Naive thymus-derived CD4-positive, alpha-beta T cell (primary cell): ENCODE data around the gene CLUH. TPM values are rescaled to one million over a fixed set of nuclear protein-coding genes. Genes with fewer than 3 reads are reported as not detected.

Experiments
- ATAC-seq: fragments of 150-1000 bp; cut with Tn5 transposase; 2 replicates; pipeline ENCODE4 v1.10.0; 2021; ENCODE audit warnings: mild to moderate bottlenecking, moderate library complexity
- CTCF ChIA-PET: fragments of 350-600 bp; sonication (Branson Sonifier 250); formaldehyde crosslinking; loops from one replicate; lab custom pipeline; 2021; ENCODE audit warnings: antibody characterized with exemption; lab: Charles Lee
- POLR2A ChIA-PET: fragments of 350-600 bp; sonication (Branson Sonifier 250); formaldehyde crosslinking; loops from one replicate; lab custom pipeline; 2021; ENCODE audit warnings: antibody characterized with exemption, inconsistent platforms; lab: Charles Lee
- DNase-seq, 9 donors: peaks; one replicate each; pipeline versions ENCODE4 v3.0.0 to v3.0.0-alpha.2; 2020 to 2022; ENCODE audit warnings: mixed read lengths in 1 of 9
- H3K27ac ChIP-seq: one replicate; pipeline ENCODE4 v1.7.0; 2013; ENCODE audit warnings: mild to moderate bottlenecking, low read depth, low read length, moderate library complexity
- H3K27me3 ChIP-seq, 2 donors: one replicate each; pipeline ENCODE4 v1.7.0; 2013; ENCODE audit warnings: low read length in 2 of 2, mild to moderate bottlenecking in 2 of 2, moderate library complexity in 2 of 2; ENCODE audit not compliant: control insufficient read depth in 2 of 2, insufficient read depth in 2 of 2
- H3K36me3 ChIP-seq, 3 experiments: 1 replicate in 2 of 3; 2 replicates in 1 of 3; pipeline ENCODE4 v1.7.0; 2013; ENCODE audit warnings: low read length in 3 of 3, mild to moderate bottlenecking in 3 of 3, moderate library complexity in 1 of 3; ENCODE audit not compliant: insufficient read depth in 3 of 3, control insufficient read depth in 2 of 3
- H3K4me1 ChIP-seq, 2 donors: one replicate each; pipeline ENCODE4 v1.7.0; 2013; ENCODE audit warnings: low read length in 2 of 2, mild to moderate bottlenecking in 2 of 2, moderate library complexity in 1 of 2; ENCODE audit not compliant: control insufficient read depth in 2 of 2, insufficient read depth in 2 of 2
- H3K4me3 ChIP-seq: 2 replicates; pipeline ENCODE4 v1.7.0; 2013; ENCODE audit warnings: mild to moderate bottlenecking, low read length
- H3K9me3 ChIP-seq, 3 experiments: 1 replicate in 2 of 3; 2 replicates in 1 of 3; pipeline ENCODE4 v1.7.0; 2013; ENCODE audit warnings: low read length in 3 of 3; ENCODE audit not compliant: control insufficient read depth in 2 of 3
- H3K27ac Mint-ChIP-seq, 9 donors: one replicate each; pipeline ENCODE4 v1.8.0; 2020 to 2022; ENCODE audit warnings: mixed read lengths in 9 of 9, mild to moderate bottlenecking in 8 of 9, moderate library complexity in 5 of 9, inconsistent platforms in 2 of 9
- H3K27me3 Mint-ChIP-seq, 5 donors: one replicate each; pipeline ENCODE4 v1.8.0; 2021 to 2022; ENCODE audit warnings: mixed read lengths in 5 of 5, mild to moderate bottlenecking in 1 of 5
- H3K36me3 Mint-ChIP-seq, 5 donors: one replicate each; pipeline ENCODE4 v1.8.0; 2020 to 2022; ENCODE audit warnings: mixed read lengths in 5 of 5, mild to moderate bottlenecking in 3 of 5, inconsistent platforms in 1 of 5
- H3K4me1 Mint-ChIP-seq, 7 donors: one replicate each; pipeline ENCODE4 v1.8.0; 2020 to 2022; ENCODE audit warnings: mixed read lengths in 7 of 7, mild to moderate bottlenecking in 3 of 7, inconsistent platforms in 1 of 7
- H3K4me3 Mint-ChIP-seq, 10 donors: one replicate each; pipeline ENCODE4 v1.8.0; 2020 to 2022; ENCODE audit warnings: mild to moderate bottlenecking in 10 of 10, mixed read lengths in 10 of 10, moderate library complexity in 6 of 10, inconsistent platforms in 2 of 10
- H3K9me3 Mint-ChIP-seq, 11 donors: one replicate each; pipeline ENCODE4 v1.8.0; 2020 to 2022; ENCODE audit warnings: mixed read lengths in 11 of 11, mild to moderate bottlenecking in 4 of 11, inconsistent platforms in 1 of 11, moderate library complexity in 1 of 11
- intact Hi-C, 2 donors: fragments of 100-400 bp; cut with micrococcal nuclease; formaldehyde crosslinking; loops; one replicate each; pipeline ENCODE4 v1.15.1; 2023
- polyA plus RNA-seq, 2 donors: library from polyadenylated mRNA; unstranded; fragments of 300-500 nt; fragmentation: Illumina TruSeq; gene quantifications; one replicate each; pipeline ENCODE4 v1.2.3, GENCODE V29; 2021
- total RNA-seq, 6 experiments: library from RNA in 5 of 6; stranded (reverse) in 5 of 6; gene quantifications; 1 replicate in 5 of 6; 2 replicates in 1 of 6; pipeline ENCODE4 v1.2.3 and lab custom pipeline; 2021 to 2026

Gene CLUH
- total and polyA plus RNA-seq, 7 experiments from 2014 or later = 4.9 to 71.1 (median 45.8) TPM

DNA sequence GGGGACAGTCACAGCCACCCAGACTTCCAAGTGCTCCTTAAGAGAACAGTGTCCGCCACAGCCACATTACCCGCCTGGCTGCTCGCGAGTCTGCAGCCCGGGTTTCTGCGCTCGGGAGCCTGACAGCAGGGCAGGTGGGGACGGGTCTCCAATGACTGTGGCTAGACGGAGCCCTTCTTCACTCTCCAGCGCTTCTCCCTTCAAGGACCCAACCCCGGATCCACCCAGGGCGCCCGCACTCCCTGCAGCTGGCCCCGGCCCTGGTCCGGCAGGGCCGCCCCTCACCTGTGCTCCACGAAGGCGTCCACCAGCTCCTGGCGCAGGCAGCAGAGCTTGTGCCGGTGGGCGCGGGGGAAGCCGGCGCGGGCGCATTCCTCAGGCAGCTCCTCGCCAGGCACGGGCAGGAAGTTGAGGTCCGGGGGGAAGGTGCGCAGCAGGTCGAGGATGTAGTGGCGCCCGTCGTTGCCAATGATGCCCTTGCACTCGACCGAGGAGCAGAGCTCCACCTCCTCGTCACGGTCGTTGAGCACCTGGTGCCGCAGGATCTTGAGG is 13.9 kb downstream of the CLUH start:
- Histone ChIP-seq H3K9me3 (no peaks in the 10 kb centered on the region), H3K36me3 (peaks cover 0 to 97% (median 2%) of the 10 kb centered on the region in 3 experiments), H3K4me3 (no peak overlapping the region), H3K27me3 (no peaks in the 10 kb centered on the region), H3K27ac (no peak overlapping the region), H3K4me1 (peaks cover 0 to 3% of the 10 kb centered on the region in 2 donors)
- ATAC-seq (no peak), DNase-seq (no peak)
- Mint-ChIP-seq H3K27me3 (no peaks in the 10 kb centered on the region), H3K4me1 (no peaks in the 10 kb centered on the region), H3K9me3 (no peaks in the 10 kb centered on the region), H3K4me3 (no peak overlapping the region), H3K36me3 (peaks cover 0 to 12% (median 0%) of the 10 kb centered on the region in 5 donors), H3K27ac (no peak overlapping the region)
- ChIA-PET POLR2A (no interaction called here), CTCF (no interaction called here)
- intact Hi-C loops = no loop called here

GRCh38 chr17:2695961-2696760 is 15.4 kb downstream of the CLUH start:
- ATAC-seq = no peak
- Histone ChIP-seq H3K4me3 (no peak overlapping the region), H3K27me3 (no peaks in the 10 kb centered on the region), H3K36me3 (peaks cover 0 to 94% (median 2%) of the 10 kb centered on the region in 3 experiments), H3K4me1 (no peaks in the 10 kb centered on the region), H3K27ac (no peak overlapping the region), H3K9me3 (no peaks in the 10 kb centered on the region)
- DNase-seq = peak in 1 of 9 donors; percentile 21
- Mint-ChIP-seq H3K27me3 (no peaks in the 10 kb centered on the region), H3K36me3 (peaks cover 0 to 6% (median 0%) of the 10 kb centered on the region in 5 donors), H3K4me3 (no peak overlapping the region), H3K27ac (no peak overlapping the region), H3K9me3 (peaks cover 0 to 1% (median 0%) of the 10 kb centered on the region in 11 donors), H3K4me1 (no peaks in the 10 kb centered on the region)
- intact Hi-C loops = no loop called here
- POLR2A ChIA-PET = no interaction called here
- CTCF ChIA-PET = no interaction called here

GRCh38 chr17:2695243-2695960 is 16.2 kb downstream of the CLUH start:
- H3K4me1 Mint-ChIP-seq = peaks cover 0 to 2% (median 0%) of the 10 kb centered on the region in 7 donors
- H3K27ac Mint-ChIP-seq = no peak overlapping the region

DNA sequence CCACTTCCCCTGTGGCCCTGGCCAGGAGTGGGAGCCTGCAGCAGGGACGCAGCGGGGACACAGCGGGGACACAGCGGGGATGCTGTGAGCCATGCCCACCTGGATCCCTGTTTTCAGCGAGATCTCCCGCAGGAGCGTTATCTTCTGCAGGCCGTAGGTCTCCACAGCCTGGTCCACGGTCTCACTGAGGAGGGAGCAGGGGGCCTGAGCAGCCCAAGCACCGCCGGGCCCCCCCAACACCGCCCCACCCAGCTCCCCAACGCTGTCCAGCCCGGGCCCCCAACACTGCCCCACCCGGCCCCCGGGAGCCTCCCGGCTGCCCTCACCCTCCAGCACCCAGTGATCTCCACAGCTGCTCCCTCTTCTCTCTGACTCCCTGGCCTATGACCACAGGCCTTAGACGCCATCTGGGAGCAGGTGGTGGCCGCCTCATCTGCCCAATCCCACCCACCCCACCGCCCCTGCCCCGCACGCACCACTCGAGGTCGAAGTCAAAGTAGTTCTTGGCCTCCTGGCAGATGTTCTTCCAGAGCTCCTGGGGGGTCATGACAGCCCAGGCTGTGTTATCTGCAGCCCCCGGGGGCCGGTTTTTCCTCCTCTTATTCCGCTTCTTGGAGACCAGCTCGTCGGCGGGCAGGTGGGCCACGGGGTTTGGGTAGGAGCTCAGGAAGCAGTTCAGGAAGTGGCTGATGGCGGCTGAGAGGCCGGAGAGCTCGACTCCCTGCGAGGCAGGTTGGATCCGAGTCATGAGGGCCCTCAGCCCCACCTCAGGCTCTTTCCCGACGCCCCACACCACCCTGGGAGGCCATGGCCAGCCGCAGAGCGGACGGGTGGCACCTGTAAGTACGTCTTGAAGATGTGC is 17.0 kb downstream of the CLUH start:
- Histone ChIP-seq H3K9me3 (no peaks in the 10 kb centered on the region), H3K27me3 (no peaks in the 10 kb centered on the region), H3K4me3 (no peak overlapping the region), H3K36me3 (peaks cover 0 to 93% (median 2%) of the 10 kb centered on the region in 3 experiments), H3K4me1 (no peaks in the 10 kb centered on the region), H3K27ac (no peak overlapping the region)
- H3K4me3 Mint-ChIP-seq = no peak overlapping the region
- peaks cover 0 to 2% (median 0%) of the 10 kb centered on the region in 7 donors for H3K4me1 Mint-ChIP-seq
- POLR2A ChIA-PET = interaction anchor here (1.2 kb wide), 1 partner anchor 8 kb away, joined by 4 read pairs; no protein-coding TSS in a partner anchor
- H3K27ac Mint-ChIP-seq = no peak overlapping the region
- H3K9me3 Mint-ChIP-seq = peaks cover 0 to 3% (median 0%) of the 10 kb centered on the region in 11 donors
- CTCF ChIA-PET = interaction anchor here (0.9 kb wide), 1 partner anchor 21 kb away, joined by 3 read pairs; no protein-coding TSS in a partner anchor
- peaks cover 0 to 6% (median 0%) of the 10 kb centered on the region in 5 donors for H3K36me3 Mint-ChIP-seq
- DNase-seq (peak in 1 of 9 donors; percentile 16), ATAC-seq (peak; percentile 12)
- intact Hi-C loops = no loop called here
- no peaks in the 10 kb centered on the region for H3K27me3 Mint-ChIP-seq

More at GRCh38 chr17:2695243-2695960, 16.2 kb downstream of the CLUH start:
- H3K4me3 ChIP-seq = no peak overlapping the region
- POLR2A ChIA-PET = interaction anchor here (1.2 kb wide), 1 partner anchor 9 kb away, joined by 4 read pairs; no protein-coding TSS in a partner anchor
- H3K27me3 Mint-ChIP-seq = no peaks in the 10 kb centered on the region
- H3K9me3 Mint-ChIP-seq = peaks cover 0 to 3% (median 0%) of the 10 kb centered on the region in 11 donors
- no peak overlapping the region for H3K27ac ChIP-seq
- H3K27me3 ChIP-seq = no peaks in the 10 kb centered on the region
- CTCF ChIA-PET = interaction anchor here (0.9 kb wide), 1 partner anchor 22 kb away, joined by 3 read pairs; no protein-coding TSS in a partner anchor
- no peaks in the 10 kb centered on the region for H3K4me1 ChIP-seq
- no peak overlapping the region for H3K4me3 Mint-ChIP-seq
- peaks cover 0 to 92% (median 2%) of the 10 kb centered on the region in 3 experiments for H3K36me3 ChIP-seq
- peaks cover 0 to 6% (median 0%) of the 10 kb centered on the region in 5 donors for H3K36me3 Mint-ChIP-seq
- no peaks in the 10 kb centered on the region for H3K9me3 ChIP-seq
- DNase-seq (peak in 1 of 9 donors; percentile 19), ATAC-seq (no peak)
- intact Hi-C loops = no loop called here

GRCh38 chr17:2693561-2694380 is 17.8 kb downstream of the CLUH start:
- Histone ChIP-seq H3K27ac (no peak overlapping the region), H3K4me1 (peaks cover 0 to 6% of the 10 kb centered on the region in 2 donors), H3K4me3 (no peak overlapping the region), H3K27me3 (no peaks in the 10 kb centered on the region), H3K9me3 (no peaks in the 10 kb centered on the region), H3K36me3 (peaks cover 0 to 92% (median 0%) of the 10 kb centered on the region in 3 experiments)
- intact Hi-C loops = no loop called here
- peaks cover 0 to 6% (median 0%) of the 10 kb centered on the region in 5 donors for H3K36me3 Mint-ChIP-seq
- H3K4me1 Mint-ChIP-seq = peaks cover 0 to 5% (median 0%) of the 10 kb centered on the region in 7 donors
- no peaks in the 10 kb centered on the region for H3K27me3 Mint-ChIP-seq
- H3K9me3 Mint-ChIP-seq = peaks cover 0 to 3% (median 0%) of the 10 kb centered on the region in 11 donors
- DNase-seq (peak in 1 of 9 donors; percentile 17), ATAC-seq (peak; percentile 36)
- POLR2A ChIA-PET = no interaction called here
- no peak overlapping the region for H3K4me3 Mint-ChIP-seq
- H3K27ac Mint-ChIP-seq = no peak overlapping the region
- CTCF ChIA-PET = no interaction called here
